Measurements from ENCODE around the gene KLK8.

Gene KLK8

DNA sequence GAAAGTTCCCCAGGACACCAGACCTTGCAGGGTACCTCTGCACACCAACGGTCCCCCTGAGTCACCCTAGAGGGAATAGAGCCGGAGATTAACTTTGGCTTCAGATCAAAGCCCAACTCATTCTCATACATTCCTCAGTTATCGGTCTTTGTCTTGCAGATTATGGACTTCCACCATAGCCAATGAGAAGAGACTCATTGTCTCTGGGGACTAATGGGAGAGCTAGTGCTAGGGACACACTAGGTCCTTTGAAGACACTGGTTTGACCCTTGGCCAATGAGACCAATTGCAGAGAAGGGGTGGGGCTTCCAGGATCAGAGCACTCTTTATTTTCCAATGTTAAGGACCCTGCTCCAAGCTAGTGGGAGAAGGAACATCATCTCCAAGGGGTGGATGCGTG, 23.8 kb downstream of the KLK8 start (continued):
- TF ChIP-seq, protein P1, sequence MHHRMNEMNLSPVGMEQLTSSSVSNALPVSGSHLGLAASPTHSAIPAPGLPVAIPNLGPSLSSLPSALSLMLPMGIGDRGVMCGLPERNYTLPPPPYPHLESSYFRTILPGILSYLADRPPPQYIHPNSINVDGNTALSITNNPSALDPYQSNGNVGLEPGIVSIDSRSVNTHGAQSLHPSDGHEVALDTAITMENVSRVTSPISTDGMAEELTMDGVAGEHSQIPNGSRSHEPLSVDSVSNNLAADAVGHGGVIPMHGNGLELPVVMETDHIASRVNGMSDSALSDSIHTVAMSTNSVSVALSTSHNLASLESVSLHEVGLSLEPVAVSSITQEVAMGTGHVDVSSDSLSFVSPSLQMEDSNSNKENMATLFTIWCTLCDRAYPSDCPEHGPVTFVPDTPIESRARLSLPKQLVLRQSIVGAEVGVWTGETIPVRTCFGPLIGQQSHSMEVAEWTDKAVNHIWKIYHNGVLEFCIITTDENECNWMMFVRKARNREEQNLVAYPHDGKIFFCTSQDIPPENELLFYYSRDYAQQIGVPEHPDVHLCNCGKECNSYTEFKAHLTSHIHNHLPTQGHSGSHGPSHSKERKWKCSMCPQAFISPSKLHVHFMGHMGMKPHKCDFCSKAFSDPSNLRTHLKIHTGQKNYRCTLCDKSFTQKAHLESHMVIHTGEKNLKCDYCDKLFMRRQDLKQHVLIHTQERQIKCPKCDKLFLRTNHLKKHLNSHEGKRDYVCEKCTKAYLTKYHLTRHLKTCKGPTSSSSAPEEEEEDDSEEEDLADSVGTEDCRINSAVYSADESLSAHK (tag by site-specific recombination; IDR thresholded peaks at IDR 0.05) = no peak
- TF ChIP-seq ZNF132 (tag by site-specific recombination; IDR thresholded peaks at IDR 0.05; ENCODE audit: borderline replicate concordance) = no peak

DNA sequence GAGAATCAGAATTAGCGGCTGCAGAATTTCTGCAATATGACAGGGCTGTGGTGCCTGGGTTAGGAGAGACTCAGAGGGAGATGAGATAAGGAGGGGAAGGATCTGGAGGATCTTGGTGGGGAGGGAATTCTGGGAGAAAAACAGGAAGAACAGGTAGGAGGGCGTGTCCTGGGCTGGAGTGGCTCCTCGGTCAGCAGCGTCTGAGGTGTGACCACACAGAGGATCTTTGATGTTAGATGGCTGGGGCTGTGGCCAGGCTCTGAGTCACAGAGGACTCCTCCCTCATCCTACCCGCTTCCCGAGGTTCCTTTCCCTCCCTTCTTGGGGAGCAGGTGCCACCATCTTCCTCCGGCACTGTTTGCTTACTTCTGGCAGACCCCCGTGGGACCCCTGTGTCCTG, 25.6 kb downstream of the KLK8 start:
- no peak overlapping the region for H3K27ac ChIP-seq (ENCODE audit: extremely low read depth, low read depth, low read length)
- no peaks in the 10 kb centered on the region for H3K36me3 ChIP-seq (ENCODE audit: control insufficient read depth in 2 of 2, insufficient read depth in 1 of 2, low read length in 2 of 2)
- POLR2A ChIA-PET = no interaction called here
- peak; percentile 30; the same call in 1 of the 2 replicates for TF ChIP-seq KLF1 (tag by site-specific recombination; IDR thresholded peaks at IDR 0.05)
- no peak for TF ChIP-seq ZNF146 (tag by site-specific recombination; IDR thresholded peaks at IDR 0.05)
- no peaks in the 10 kb centered on the region for H3K4me1 ChIP-seq (ENCODE audit: control insufficient read depth, insufficient read depth, low read length)
- CTCF ChIA-PET = no interaction called here
- no peak overlapping the region for H3K4me3 ChIP-seq (ENCODE audit: low read depth, low read length)
- H3K9me3 ChIP-seq (ENCODE audit: control insufficient read depth, insufficient read depth, low read depth, low read length) = no peaks in the 10 kb centered on the region

DNA sequence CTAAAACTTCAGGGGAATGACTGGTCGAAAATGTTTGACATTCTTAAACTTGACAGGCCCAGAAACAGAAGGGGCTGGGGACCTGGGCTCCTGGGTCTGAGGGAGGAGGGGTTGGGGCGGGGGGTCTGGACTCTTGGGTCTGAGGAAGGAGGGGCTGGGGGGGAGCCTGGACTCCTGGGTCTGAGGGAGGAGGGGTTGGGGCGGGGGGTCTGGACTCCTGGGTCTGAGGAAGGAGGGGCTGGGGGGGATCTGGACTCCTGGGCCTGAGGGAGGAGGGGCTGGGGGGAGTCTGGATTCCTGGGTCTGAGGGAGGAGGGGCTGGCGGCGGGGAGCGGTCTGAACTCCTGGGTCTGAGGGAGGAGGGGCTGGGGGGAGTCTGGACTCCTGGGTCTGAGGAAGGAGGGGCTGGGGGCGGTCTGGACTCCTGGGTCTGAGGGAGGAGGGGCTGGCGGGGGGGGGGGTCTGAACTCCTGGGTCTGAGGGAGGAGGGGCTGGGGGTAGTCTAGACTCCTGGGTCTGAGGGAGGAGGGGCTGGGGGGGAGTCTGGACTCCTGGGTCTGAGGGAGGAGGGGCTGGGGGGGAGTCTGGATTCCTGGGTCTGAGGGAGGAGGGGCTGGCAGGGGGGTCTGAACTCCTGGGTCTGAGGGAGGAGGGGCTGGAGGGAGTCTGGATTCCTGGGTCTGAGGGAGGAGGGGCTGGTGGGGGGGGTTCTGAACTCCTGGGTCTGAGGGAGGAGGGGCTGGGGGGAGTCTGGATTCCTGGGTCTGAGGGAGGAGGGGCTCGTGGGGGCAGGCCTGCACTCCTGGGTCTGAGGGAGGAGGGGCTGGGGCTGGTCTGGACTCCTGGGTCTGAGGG, 26.5 kb downstream of the KLK8 start:
- TF ChIP-seq ZNF350 (tag by site-specific recombination; IDR thresholded peaks at IDR 0.05) = no peak
- TF ChIP-seq ZNF157 (tag by site-specific recombination; IDR thresholded peaks at IDR 0.05) = no peak
- TF ChIP-seq YY1 (tag by site-specific recombination; IDR thresholded peaks at IDR 0.05) = no peak
- no peak for TF ChIP-seq ZNF707 (tag by site-specific recombination; IDR thresholded peaks at IDR 0.05)
- TF ChIP-seq, protein P2, sequence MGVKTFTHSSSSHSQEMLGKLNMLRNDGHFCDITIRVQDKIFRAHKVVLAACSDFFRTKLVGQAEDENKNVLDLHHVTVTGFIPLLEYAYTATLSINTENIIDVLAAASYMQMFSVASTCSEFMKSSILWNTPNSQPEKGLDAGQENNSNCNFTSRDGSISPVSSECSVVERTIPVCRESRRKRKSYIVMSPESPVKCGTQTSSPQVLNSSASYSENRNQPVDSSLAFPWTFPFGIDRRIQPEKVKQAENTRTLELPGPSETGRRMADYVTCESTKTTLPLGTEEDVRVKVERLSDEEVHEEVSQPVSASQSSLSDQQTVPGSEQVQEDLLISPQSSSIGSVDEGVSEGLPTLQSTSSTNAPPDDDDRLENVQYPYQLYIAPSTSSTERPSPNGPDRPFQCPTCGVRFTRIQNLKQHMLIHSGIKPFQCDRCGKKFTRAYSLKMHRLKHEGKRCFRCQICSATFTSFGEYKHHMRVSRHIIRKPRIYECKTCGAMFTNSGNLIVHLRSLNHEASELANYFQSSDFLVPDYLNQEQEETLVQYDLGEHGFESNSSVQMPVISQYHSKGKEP (tag by site-specific recombination; IDR thresholded peaks at IDR 0.05) = no peak
- TF ChIP-seq, protein P3, sequence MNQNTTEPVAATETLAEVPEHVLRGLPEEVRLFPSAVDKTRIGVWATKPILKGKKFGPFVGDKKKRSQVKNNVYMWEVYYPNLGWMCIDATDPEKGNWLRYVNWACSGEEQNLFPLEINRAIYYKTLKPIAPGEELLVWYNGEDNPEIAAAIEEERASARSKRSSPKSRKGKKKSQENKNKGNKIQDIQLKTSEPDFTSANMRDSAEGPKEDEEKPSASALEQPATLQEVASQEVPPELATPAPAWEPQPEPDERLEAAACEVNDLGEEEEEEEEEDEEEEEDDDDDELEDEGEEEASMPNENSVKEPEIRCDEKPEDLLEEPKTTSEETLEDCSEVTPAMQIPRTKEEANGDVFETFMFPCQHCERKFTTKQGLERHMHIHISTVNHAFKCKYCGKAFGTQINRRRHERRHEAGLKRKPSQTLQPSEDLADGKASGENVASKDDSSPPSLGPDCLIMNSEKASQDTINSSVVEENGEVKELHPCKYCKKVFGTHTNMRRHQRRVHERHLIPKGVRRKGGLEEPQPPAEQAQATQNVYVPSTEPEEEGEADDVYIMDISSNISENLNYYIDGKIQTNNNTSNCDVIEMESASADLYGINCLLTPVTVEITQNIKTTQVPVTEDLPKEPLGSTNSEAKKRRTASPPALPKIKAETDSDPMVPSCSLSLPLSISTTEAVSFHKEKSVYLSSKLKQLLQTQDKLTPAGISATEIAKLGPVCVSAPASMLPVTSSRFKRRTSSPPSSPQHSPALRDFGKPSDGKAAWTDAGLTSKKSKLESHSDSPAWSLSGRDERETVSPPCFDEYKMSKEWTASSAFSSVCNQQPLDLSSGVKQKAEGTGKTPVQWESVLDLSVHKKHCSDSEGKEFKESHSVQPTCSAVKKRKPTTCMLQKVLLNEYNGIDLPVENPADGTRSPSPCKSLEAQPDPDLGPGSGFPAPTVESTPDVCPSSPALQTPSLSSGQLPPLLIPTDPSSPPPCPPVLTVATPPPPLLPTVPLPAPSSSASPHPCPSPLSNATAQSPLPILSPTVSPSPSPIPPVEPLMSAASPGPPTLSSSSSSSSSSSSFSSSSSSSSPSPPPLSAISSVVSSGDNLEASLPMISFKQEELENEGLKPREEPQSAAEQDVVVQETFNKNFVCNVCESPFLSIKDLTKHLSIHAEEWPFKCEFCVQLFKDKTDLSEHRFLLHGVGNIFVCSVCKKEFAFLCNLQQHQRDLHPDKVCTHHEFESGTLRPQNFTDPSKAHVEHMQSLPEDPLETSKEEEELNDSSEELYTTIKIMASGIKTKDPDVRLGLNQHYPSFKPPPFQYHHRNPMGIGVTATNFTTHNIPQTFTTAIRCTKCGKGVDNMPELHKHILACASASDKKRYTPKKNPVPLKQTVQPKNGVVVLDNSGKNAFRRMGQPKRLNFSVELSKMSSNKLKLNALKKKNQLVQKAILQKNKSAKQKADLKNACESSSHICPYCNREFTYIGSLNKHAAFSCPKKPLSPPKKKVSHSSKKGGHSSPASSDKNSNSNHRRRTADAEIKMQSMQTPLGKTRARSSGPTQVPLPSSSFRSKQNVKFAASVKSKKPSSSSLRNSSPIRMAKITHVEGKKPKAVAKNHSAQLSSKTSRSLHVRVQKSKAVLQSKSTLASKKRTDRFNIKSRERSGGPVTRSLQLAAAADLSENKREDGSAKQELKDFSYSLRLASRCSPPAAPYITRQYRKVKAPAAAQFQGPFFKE (tag by site-specific recombination; IDR thresholded peaks at IDR 0.05; ENCODE audit: borderline replicate concordance) = no peak
- TF ChIP-seq ZNF529 (tag by site-specific recombination; IDR thresholded peaks at IDR 0.05; ENCODE audit: insufficient replicate concordance) = no peak
- no peak for TF ChIP-seq ZNF404 (tag by site-specific recombination; IDR thresholded peaks at IDR 0.05)
- TF ChIP-seq, protein P4, sequence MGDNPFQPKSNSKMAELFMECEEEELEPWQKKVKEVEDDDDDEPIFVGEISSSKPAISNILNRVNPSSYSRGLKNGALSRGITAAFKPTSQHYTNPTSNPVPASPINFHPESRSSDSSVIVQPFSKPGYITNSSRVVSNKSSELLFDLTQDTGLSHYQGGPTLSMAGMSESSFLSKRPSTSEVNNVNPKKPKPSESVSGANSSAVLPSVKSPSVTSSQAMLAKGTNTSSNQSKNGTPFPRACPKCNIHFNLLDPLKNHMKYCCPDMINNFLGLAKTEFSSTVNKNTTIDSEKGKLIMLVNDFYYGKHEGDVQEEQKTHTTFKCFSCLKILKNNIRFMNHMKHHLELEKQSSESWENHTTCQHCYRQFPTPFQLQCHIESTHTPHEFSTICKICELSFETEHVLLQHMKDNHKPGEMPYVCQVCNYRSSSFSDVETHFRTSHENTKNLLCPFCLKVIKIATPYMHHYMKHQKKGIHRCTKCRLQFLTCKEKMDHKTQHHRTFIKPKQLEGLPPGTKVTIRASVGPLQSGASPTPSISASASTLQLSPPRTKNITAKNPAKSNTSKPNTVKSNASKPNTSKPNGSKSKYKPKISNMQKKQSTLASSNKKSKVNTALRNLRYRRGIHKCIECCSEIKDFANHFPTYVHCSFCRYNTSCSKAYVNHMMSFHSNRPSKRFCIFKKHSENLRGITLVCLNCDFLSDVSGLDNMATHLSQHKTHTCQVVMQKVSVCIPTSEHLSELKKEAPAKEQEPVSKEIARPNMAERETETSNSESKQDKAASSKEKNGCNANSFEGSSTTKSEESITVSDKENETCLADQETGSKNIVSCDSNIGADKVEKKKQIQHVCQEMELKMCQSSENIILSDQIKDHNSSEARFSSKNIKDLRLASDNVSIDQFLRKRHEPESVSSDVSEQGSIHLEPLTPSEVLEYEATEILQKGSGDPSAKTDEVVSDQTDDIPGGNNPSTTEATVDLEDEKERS (tag by site-specific recombination; IDR thresholded peaks at IDR 0.05) = no peak
- no peak for TF ChIP-seq ZNF658 (tag by site-specific recombination; IDR thresholded peaks at IDR 0.05)
- no peak for TF ChIP-seq KLF9 (tag by site-specific recombination; IDR thresholded peaks at IDR 0.05; ENCODE audit: low read depth)
- TF ChIP-seq SP3 (tag by site-specific recombination; IDR thresholded peaks at IDR 0.05) = no peak
- no peak for TF ChIP-seq KLF1 (tag by site-specific recombination; IDR thresholded peaks at IDR 0.05)
- TF ChIP-seq ZNF341 (tag by site-specific recombination; IDR thresholded peaks at IDR 0.05; ENCODE audit: low read depth) = no peak
- TF ChIP-seq ZBTB8A (tag by site-specific recombination; IDR thresholded peaks at IDR 0.05) = no peak
- ChIA-PET POLR2A (no interaction called here), CTCF (interaction anchor here (0.6 kb wide), 1 partner anchor 28 kb away, joined by 3 read pairs; no protein-coding TSS in a partner anchor)
- Histone ChIP-seq H3K4me3 (ENCODE audit: low read depth, low read length) (no peak overlapping the region), H3K4me1 (ENCODE audit: control insufficient read depth, insufficient read depth, low read length) (no peaks in the 10 kb centered on the region), H3K9me3 (ENCODE audit: control insufficient read depth, insufficient read depth, low read depth, low read length) (no peaks in the 10 kb centered on the region), H3K27ac (ENCODE audit: extremely low read depth, low read depth, low read length) (no peak overlapping the region), H3K36me3 (ENCODE audit: control insufficient read depth in 2 of 2, insufficient read depth in 1 of 2, low read length in 2 of 2) (no peaks in the 10 kb centered on the region)

All from HEK293 (cell line).